Small intestine (tissue), 7 donors: Measurements from ENCODE around the gene TRPV4. TPM values are rescaled to one million over a fixed set of nuclear protein-coding genes. Genes with fewer than 3 reads are reported as not detected.

Source experiments
- DNase-seq, 2 donors: peaks; one replicate each; pipeline versions ENCODE4 v3.0.0 to v3.0.0-alpha.2; 2013
- FAIRE-seq: peaks from 2 replicates; lab custom pipeline; 2012; peaks lifted over from hg19 to GRCh38; lab: Jason Lieb, UNC
- H3K27ac ChIP-seq, 3 donors: one replicate each; pipeline ENCODE4 v1.5.1; 2013; ENCODE audit warnings: low read length in 2 of 3, mild to moderate bottlenecking in 2 of 3, control low read depth in 1 of 3, inconsistent platforms in 1 of 3, low read depth in 1 of 3, moderate library complexity in 1 of 3
- H3K27me3 ChIP-seq, 3 donors: one replicate each; pipeline ENCODE4 v1.6.1; 2013; ENCODE audit warnings: low read length in 3 of 3, inconsistent platforms in 1 of 3; ENCODE audit not compliant: control insufficient read depth in 3 of 3, insufficient read depth in 3 of 3
- H3K36me3 ChIP-seq, 3 donors: one replicate each; pipeline ENCODE4 v1.6.1; 2013; ENCODE audit warnings: low read length in 3 of 3, inconsistent platforms in 1 of 3, low read depth in 1 of 3, mild to moderate bottlenecking in 1 of 3, moderate library complexity in 1 of 3; ENCODE audit not compliant: control insufficient read depth in 3 of 3, insufficient read depth in 2 of 3
- H3K4me1 ChIP-seq, 3 donors: one replicate each; pipeline ENCODE4 v1.6.1; 2013; ENCODE audit warnings: low read length in 2 of 3, inconsistent platforms in 1 of 3, low read depth in 1 of 3, mild to moderate bottlenecking in 1 of 3, moderate library complexity in 1 of 3; ENCODE audit not compliant: control insufficient read depth in 3 of 3, insufficient read depth in 2 of 3
- H3K4me3 ChIP-seq, 3 donors: one replicate each; pipeline ENCODE4 v1.5.1; 2013; ENCODE audit warnings: low read length in 3 of 3, control low read depth in 1 of 3, inconsistent platforms in 1 of 3, low read depth in 1 of 3, mild to moderate bottlenecking in 1 of 3, moderate library complexity in 1 of 3
- H3K9me3 ChIP-seq, 2 donors: one replicate each; pipeline ENCODE4 v1.6.1; 2013; ENCODE audit warnings: low read depth in 1 of 2, low read length in 1 of 2; ENCODE audit not compliant: control insufficient read depth in 2 of 2, insufficient read depth in 1 of 2
- WGBS, 3 donors: extraction: QIAGEN DNeasy Blood & Tissue Kit; methylation state at CpG; one replicate each; pipeline ENCODE4 v1.1.7; 2013; 5-methylcytosine and 5-hydroxymethylcytosine counted together
- polyA plus RNA-seq, 4 donors: library from polyadenylated mRNA; stranded (reverse) in 3 of 4; unstranded in 1 of 4; fragments of 200-250 nt in 3 of 4; fragments of 120-200 nt in 1 of 4; gene quantifications; one replicate each; pipeline versions ENCODE4 v1.2.1 to v1.2.3, GENCODE V29; 2013
- donor health status: healthy with polysubstance abuse.
- donor health status: control.
- donor health status: control.
- donor health status: Bipolar disorder and iron deficiency.
- donor health status: healthy.

TRPV4 gene
- polyA plus RNA-seq, 4 donors = 0.39 to 2.2 TPM; not detected in 2

GRCh38 chr12:109758426-109759420 is 74.5 kb downstream of the TRPV4 start:
- Histone ChIP-seq H3K4me3 (no peak overlapping the region), H3K27me3 (no peaks in the 10 kb centered on the region), H3K9me3 (peaks cover 0 to 9% of the 10 kb centered on the region in 2 donors), H3K36me3 (peaks cover 0 to 19% (median 0%) of the 10 kb centered on the region in 3 donors), H3K27ac (no peak overlapping the region), H3K4me1 (no peaks in the 10 kb centered on the region)
- no peak for FAIRE-seq
- DNase-seq = no peak
- WGBS, 3 donors = 74 to 78% (median 74%) methylated on average over 15 of the region's 15 CpGs

- no peak for FAIRE-seq
- H3K9me3 ChIP-seq = peaks cover 0 to under 1% of the 10 kb centered on the region in 2 donors
- no peak for DNase-seq
- 75 to 87% (median 86%) methylated on average over 11 of the region's 11 CpGs for WGBS, 3 donors
- H3K4me1 ChIP-seq = peaks cover 0 to 4% (median 0%) of the 10 kb centered on the region in 3 donors
- H3K36me3 ChIP-seq = peaks cover 0 to 18% (median 0%) of the 10 kb centered on the region in 3 donors
- H3K27ac ChIP-seq = no peak overlapping the region
- H3K4me3 ChIP-seq = no peak overlapping the region
- H3K27me3 ChIP-seq = no peaks in the 10 kb centered on the region
Observed at GRCh38 chr12:109757671-109758265, 75.4 kb downstream of the TRPV4 start.

DNA sequence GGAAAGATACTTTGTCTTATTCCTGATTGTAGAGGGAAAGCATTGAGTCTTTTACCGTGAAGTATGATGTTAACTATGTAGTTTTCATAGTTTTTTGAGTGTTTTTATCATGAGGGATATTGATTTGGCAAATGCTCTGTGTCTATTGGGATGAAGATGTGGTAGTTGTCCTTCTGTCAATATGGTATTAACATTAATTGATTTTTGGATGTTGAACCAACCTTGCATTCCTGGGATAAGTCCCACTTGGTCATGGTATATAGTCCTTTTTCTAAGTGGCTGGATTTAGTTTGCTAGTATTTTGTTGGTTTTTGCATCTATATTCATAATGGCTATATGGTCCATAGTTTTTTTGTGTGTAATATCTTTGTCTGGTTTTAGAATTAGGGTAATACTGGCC is 76.7 kb downstream of the TRPV4 start:
- Histone ChIP-seq H3K36me3 (peaks cover 0 to 17% (median 0%) of the 10 kb centered on the region in 3 donors), H3K4me3 (no peak overlapping the region), H3K27ac (no peak overlapping the region), H3K4me1 (peaks cover 0 to 9% (median 2%) of the 10 kb centered on the region in 3 donors), H3K27me3 (no peaks in the 10 kb centered on the region), H3K9me3 (no peaks in the 10 kb centered on the region)
- no peak for FAIRE-seq
- DNase-seq = no peak
- 92 to 100% (median 100%) methylated on average over 1 of the region's 1 CpG for WGBS, 3 donors

DNA sequence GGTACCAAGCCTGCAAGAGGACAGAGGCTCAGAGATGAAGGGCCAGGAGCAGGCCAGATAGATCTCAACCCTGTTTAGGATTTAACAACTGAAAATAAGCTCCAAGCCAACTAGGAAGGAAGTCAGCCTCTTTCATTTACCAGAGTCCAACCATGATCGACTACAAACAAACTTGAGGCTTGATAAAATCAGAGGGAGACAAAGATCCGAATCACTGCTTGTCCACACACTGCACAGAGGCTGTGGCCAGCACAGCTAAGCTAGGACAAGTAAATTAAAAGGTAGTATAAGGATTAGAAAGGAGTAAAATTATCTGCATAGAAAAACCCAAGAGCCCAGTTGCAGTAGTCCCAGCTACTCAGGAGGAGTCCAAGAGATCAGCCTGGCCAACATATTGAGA is 79.2 kb downstream of the TRPV4 start:
- no peak overlapping the region for H3K27ac ChIP-seq
- no peak for FAIRE-seq
- no peaks in the 10 kb centered on the region for H3K27me3 ChIP-seq

GRCh38 chr12:109753054-109753401 is 80.2 kb downstream of the TRPV4 start:
- WGBS, 3 donors = 61 to 77% (median 75%) methylated on average over 5 of the region's 5 CpGs
- DNase-seq (peak in 1 of 2 donors; percentile 32), FAIRE-seq (no peak)
- H3K4me1 ChIP-seq = peaks cover 0 to 9% (median 2%) of the 10 kb centered on the region in 3 donors
- no peaks in the 10 kb centered on the region for H3K27me3 ChIP-seq
- no peak overlapping the region for H3K27ac ChIP-seq
- H3K4me3 ChIP-seq = no peak overlapping the region
- H3K36me3 ChIP-seq = peaks cover 0 to 5% (median 0%) of the 10 kb centered on the region in 3 donors
- H3K9me3 ChIP-seq = no peaks in the 10 kb centered on the region

More for the DNA sequence above, 79.2 kb downstream of the TRPV4 start:
- no peaks in the 10 kb centered on the region for H3K9me3 ChIP-seq
- H3K4me3 ChIP-seq = no peak overlapping the region
- peaks cover 0 to 5% (median 0%) of the 10 kb centered on the region in 3 donors for H3K36me3 ChIP-seq
- 14 to 31% (median 16%) methylated on average over 2 of the region's 2 CpGs for WGBS, 3 donors
- DNase-seq = no peak
- peaks cover 0 to 9% (median 2%) of the 10 kb centered on the region in 3 donors for H3K4me1 ChIP-seq

DNA sequence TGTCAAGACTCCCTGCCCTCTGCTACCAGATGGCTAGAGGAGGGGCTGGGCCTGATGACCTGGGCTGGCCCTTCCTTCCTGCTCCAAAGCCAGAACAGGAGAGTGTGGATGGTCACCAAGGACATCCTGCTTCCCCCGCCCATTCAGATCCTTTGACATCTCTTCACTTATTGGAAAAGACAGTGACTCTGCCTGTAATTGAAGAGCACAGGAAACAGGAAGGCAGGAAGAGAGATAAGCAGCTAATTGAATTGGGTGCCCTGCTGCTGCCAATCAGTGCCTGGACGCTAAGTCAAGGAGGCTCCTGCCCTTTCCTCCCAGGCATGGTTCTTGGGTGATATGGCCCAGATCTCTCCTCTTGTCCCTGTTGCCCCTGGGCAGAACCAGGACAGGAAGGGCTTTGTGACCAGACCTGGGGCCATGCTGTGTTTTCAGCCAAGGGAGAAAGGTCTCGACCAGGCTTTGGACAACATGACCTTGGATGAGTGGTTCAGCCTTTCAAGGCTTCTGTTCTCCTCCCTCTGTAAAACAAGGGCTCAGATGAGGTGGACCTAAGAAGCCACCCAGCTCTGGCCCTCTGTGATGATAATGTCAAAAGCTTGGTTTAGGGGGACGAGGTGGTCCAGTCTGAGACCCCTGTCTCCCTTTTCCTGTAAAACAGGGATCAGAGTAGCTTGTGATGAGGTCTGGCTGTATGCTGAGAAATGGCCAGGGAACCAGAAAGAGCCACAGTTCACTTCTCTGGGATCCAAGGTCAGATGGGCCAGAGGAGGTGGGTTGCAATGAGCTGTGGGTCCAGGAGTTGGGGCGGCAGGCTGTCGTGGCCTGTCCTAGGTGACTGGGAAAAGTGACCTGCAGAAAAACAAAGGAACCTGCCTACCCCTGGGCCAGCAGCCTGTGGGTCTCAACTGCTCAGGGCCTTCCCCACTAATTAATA is 80.8 kb downstream of the TRPV4 start:
- Histone ChIP-seq H3K4me3 (no peak overlapping the region), H3K4me1 (peaks cover 0 to 9% (median 2%) of the 10 kb centered on the region in 3 donors), H3K9me3 (no peaks in the 10 kb centered on the region), H3K27me3 (no peaks in the 10 kb centered on the region), H3K27ac (no peak overlapping the region), H3K36me3 (peaks cover 0 to 5% (median 0%) of the 10 kb centered on the region in 3 donors)
- 73 to 80% (median 79%) methylated on average over 6 of the region's 6 CpGs for WGBS, 3 donors
- DNase-seq = no peak
- FAIRE-seq = no peak

DNA sequence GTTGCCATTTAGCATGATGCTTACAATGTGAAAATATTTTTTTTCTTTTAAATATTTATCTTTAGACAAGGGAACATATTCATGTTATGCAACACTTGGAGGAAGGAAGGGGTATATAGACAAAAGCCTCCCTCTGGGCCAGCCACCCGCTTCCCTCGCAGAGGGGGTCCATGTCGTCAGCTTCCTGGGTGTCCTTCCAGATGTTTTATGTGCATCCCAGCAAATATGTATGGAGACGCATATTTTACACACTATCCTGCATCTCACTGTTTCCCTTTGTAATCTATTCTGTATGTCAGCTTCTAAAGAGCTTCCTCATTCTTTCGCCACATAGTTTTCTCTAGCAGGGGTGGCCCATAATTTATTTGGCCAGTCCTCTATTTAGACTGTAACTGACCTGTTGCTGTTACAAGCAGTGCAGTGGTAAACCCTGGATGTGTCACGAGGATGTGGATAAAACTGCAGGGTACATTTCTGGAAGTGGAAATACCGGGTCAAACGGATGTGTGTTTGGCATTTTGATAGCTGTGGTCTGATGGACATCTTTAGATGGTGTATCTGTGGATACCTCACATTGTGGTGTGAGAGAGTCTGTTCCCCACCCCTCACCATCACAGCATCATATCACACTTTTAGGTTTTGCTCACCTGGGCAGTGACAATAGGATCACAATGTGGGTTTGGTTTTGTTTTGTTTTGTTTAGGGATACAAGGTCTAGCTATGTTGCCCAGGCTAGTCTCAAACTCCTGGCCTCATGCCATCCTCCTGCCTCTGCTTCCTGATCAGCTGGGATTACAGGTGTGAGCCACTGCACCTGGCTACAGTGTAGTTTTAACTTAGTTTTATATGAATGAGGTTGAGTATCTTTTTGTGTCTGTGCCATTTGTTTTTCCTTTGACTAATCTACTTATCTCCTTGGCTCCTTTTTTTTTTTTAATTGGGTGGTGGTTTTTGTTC is 87.9 kb downstream of the TRPV4 start:
- no peaks in the 10 kb centered on the region for H3K27me3 ChIP-seq
- H3K4me1 ChIP-seq = peaks cover 0 to 32% (median 2%) of the 10 kb centered on the region in 3 donors
- WGBS, 3 donors = 46 to 56% (median 52%) methylated on average over 8 of the region's 8 CpGs
- DNase-seq (peak in 1 of 2 donors; percentile 60), FAIRE-seq (no peak)
- H3K27ac ChIP-seq = no peak overlapping the region
- H3K9me3 ChIP-seq = no peaks in the 10 kb centered on the region
- H3K4me3 ChIP-seq = no peak overlapping the region
- peaks cover 0 to 11% (median 0%) of the 10 kb centered on the region in 3 donors for H3K36me3 ChIP-seq
